GM23338 (cell line): ENCODE measurements around the gene ZNF324. TPM values are rescaled to one million over a fixed set of nuclear protein-coding genes. Genes with fewer than 3 reads are reported as not detected.

Source experiments
- JUNB ChIP-seq: IDR thresholded peaks from one replicate; pipeline ENCODE4 v1.6.1; 2016; ENCODE audit warnings: antibody characterized with exemption; ENCODE audit not compliant: unreplicated experiment
- POLR2AphosphoS5 ChIP-seq: IDR thresholded peaks from 2 replicates; pipeline ENCODE4 v1.6.1; 2016; ENCODE audit warnings: antibody characterized with exemption, low read depth
- STAT1 ChIP-seq: IDR thresholded peaks from one replicate; pipeline ENCODE4 v1.6.1; 2016; ENCODE audit warnings: antibody characterized with exemption; ENCODE audit not compliant: unreplicated experiment
- ZNF331 ChIP-seq: fragments of 250-450 bp; sonication (Bioruptor Pico); IDR thresholded peaks from 2 replicates; pipeline ENCODE4 v1.5.0; 2020; ENCODE audit warnings: low read depth, mild to moderate bottlenecking, moderate library complexity
- polyA plus RNA-seq: library from polyadenylated mRNA; unstranded; fragments of >200 nt; fragmentation: Nextera tagmentation; extraction: Ambion mirVana; gene quantifications from 2 replicates; pipeline ENCODE4 v1.2.1, GENCODE V29; 2016
- total RNA-seq: library from RNA; depleted of rRNA; stranded (reverse); fragments of >200 nt; shearing (Covaris generic); gene quantifications from 2 replicates; pipeline ENCODE4 v1.2.3, GENCODE V29; 2014
- TF ChIP-seq, protein P1 (sequence below): fragments of 250-450 bp; sonication (Bioruptor Pico); IDR thresholded peaks from 2 replicates; pipeline ENCODE4 v1.5.0; 2020; ENCODE audit warnings: mild to moderate bottlenecking, moderate library complexity
- TF ChIP-seq, protein P2 (sequence below), 2 experiments: fragments of 200-600 bp in 1 of 2; sonication (generic) in 1 of 2; conservative IDR thresholded peaks; 2 replicates each; pipeline versions ENCODE4 v1.5.1 to v1.6.1; 2016 to 2017; ENCODE audit warnings: antibody characterized with exemption in 2 of 2, low read depth in 2 of 2, mild to moderate bottlenecking in 2 of 2, moderate library complexity in 1 of 2
- TF ChIP-seq, protein P3 (sequence below): IDR thresholded peaks from 2 replicates; pipeline ENCODE4 v1.6.1; 2016; ENCODE audit warnings: antibody characterized with exemption

The ZNF324 gene
- total and polyA plus RNA-seq, 2 experiments from 2014 or later = 3.9 to 15.0 TPM

DNA sequence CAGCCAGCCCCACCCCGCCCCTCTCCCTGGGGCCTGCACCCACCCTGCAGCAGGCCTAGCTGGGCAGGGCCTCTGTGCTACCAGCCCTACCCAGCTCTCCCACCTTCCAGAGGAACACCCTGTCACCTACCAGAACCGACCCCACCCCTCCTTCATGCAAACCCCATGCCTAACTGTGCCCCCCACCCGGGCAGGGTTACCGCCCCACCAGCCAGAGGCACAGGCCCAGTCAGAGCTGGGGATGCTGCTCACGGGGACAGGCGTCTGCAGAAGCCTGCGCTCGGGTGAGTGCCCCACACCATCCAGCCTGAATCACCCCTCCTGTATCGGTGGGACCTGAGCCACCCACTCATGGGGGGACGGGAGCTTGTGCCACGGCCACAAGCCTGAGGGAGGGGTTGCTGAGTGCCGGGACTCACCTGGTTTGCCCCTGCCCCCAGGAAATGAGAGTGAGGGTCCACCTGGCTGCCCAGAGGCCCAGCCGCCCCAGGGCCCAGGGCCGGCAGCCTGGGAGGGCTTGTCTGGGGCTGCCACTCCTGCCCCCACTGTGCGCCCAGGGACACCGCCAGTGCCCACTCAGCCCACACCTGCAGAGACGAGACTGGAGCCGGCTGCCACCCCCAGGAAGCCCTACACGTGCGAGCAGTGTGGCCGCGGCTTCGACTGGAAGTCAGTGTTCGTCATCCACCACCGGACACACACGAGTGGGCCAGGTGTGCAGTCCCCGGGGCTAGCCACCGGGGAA, 13.0 kb downstream of the ZNF324 start (continued):
- TF ChIP-seq, protein P1, sequence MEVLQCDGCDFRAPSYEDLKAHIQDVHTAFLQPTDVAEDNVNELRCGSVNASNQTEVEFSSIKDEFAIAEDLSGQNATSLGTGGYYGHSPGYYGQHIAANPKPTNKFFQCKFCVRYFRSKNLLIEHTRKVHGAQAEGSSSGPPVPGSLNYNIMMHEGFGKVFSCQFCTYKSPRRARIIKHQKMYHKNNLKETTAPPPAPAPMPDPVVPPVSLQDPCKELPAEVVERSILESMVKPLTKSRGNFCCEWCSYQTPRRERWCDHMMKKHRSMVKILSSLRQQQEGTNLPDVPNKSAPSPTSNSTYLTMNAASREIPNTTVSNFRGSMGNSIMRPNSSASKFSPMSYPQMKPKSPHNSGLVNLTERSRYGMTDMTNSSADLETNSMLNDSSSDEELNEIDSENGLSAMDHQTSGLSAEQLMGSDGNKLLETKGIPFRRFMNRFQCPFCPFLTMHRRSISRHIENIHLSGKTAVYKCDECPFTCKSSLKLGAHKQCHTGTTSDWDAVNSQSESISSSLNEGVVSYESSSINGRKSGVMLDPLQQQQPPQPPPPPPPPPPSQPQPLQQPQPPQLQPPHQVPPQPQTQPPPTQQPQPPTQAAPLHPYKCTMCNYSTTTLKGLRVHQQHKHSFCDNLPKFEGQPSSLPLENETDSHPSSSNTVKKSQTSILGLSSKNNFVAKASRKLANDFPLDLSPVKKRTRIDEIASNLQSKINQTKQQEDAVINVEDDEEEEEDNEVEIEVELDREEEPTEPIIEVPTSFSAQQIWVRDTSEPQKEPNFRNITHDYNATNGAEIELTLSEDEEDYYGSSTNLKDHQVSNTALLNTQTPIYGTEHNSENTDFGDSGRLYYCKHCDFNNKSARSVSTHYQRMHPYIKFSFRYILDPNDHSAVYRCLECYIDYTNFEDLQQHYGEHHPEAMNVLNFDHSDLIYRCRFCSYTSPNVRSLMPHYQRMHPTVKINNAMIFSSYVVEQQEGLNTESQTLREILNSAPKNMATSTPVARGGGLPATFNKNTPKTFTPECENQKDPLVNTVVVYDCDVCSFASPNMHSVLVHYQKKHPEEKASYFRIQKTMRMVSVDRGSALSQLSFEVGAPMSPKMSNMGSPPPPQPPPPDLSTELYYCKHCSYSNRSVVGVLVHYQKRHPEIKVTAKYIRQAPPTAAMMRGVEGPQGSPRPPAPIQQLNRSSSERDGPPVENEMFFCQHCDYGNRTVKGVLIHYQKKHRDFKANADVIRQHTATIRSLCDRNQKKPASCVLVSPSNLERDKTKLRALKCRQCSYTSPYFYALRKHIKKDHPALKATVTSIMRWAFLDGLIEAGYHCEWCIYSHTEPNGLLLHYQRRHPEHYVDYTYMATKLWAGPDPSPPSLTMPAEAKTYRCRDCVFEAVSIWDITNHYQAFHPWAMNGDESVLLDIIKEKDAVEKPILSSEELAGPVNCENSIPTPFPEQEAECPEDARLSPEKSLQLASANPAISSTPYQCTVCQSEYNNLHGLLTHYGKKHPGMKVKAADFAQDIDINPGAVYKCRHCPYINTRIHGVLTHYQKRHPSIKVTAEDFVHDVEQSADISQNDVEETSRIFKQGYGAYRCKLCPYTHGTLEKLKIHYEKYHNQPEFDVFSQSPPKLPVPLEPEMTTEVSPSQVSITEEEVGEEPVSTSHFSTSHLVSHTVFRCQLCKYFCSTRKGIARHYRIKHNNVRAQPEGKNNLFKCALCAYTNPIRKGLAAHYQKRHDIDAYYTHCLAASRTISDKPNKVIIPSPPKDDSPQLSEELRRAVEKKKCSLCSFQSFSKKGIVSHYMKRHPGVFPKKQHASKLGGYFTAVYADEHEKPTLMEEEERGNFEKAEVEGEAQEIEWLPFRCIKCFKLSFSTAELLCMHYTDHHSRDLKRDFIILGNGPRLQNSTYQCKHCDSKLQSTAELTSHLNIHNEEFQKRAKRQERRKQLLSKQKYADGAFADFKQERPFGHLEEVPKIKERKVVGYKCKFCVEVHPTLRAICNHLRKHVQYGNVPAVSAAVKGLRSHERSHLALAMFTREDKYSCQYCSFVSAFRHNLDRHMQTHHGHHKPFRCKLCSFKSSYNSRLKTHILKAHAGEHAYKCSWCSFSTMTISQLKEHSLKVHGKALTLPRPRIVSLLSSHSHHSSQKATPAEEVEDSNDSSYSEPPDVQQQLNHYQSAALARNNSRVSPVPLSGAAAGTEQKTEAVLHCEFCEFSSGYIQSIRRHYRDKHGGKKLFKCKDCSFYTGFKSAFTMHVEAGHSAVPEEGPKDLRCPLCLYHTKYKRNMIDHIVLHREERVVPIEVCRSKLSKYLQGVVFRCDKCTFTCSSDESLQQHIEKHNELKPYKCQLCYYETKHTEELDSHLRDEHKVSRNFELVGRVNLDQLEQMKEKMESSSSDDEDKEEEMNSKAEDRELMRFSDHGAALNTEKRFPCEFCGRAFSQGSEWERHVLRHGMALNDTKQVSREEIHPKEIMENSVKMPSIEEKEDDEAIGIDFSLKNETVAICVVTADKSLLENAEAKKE (CRISPR knock-in tag) = no peak
- TF ChIP-seq POLR2AphosphoS5 = no peak
- TF ChIP-seq, protein P2, sequence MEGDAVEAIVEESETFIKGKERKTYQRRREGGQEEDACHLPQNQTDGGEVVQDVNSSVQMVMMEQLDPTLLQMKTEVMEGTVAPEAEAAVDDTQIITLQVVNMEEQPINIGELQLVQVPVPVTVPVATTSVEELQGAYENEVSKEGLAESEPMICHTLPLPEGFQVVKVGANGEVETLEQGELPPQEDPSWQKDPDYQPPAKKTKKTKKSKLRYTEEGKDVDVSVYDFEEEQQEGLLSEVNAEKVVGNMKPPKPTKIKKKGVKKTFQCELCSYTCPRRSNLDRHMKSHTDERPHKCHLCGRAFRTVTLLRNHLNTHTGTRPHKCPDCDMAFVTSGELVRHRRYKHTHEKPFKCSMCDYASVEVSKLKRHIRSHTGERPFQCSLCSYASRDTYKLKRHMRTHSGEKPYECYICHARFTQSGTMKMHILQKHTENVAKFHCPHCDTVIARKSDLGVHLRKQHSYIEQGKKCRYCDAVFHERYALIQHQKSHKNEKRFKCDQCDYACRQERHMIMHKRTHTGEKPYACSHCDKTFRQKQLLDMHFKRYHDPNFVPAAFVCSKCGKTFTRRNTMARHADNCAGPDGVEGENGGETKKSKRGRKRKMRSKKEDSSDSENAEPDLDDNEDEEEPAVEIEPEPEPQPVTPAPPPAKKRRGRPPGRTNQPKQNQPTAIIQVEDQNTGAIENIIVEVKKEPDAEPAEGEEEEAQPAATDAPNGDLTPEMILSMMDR (conservative IDR thresholded peaks at IDR 0.05; ENCODE audit: low read depth in 2 of 2) = no peak
- TF ChIP-seq JUNB = no peak
- no peak for TF ChIP-seq STAT1
- TF ChIP-seq, protein P3, sequence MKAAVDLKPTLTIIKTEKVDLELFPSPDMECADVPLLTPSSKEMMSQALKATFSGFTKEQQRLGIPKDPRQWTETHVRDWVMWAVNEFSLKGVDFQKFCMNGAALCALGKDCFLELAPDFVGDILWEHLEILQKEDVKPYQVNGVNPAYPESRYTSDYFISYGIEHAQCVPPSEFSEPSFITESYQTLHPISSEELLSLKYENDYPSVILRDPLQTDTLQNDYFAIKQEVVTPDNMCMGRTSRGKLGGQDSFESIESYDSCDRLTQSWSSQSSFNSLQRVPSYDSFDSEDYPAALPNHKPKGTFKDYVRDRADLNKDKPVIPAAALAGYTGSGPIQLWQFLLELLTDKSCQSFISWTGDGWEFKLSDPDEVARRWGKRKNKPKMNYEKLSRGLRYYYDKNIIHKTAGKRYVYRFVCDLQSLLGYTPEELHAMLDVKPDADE = no peak
- TF ChIP-seq ZNF331 (CRISPR knock-in tag) = no peak
